SK-N-SH (cell line): Measurements from ENCODE around the gene INTS11. TPM values are rescaled to one million over a fixed set of nuclear protein-coding genes. Genes with fewer than 3 reads are reported as not detected.
"Not testable (repeated sequence)": the region's sequence is repeated elsewhere in the genome, so short reads cannot be mapped to it uniquely, and the experiment has no call there.

Source experiments
- CTCF ChIA-PET: fragments of 300-600, 350-600 bp; formaldehyde crosslinking; extraction: SDS; loops from one replicate; lab custom pipeline; 2021; lab: Yijun Ruan, JAX
- POLR2A ChIA-PET: fragments of 350-600 bp; sonication (Branson Sonifier 250); formaldehyde crosslinking; extraction: SDS; loops from one replicate; lab custom pipeline; 2020; ENCODE audit warnings: antibody characterized with exemption, inconsistent platforms; lab: Yijun Ruan, JAX
- DNase-seq: peaks from one replicate; pipeline ENCODE4 v3.0.0; 2012
- H2AFZ ChIP-seq: fragments of 200-600 bp; sonication (generic); 2 replicates; pipeline ENCODE4 v1.8.1; 2016; ENCODE audit warnings: antibody characterized with exemption, mild to moderate bottlenecking, low read depth
- H3F3A ChIP-seq: fragments of 200-600 bp; sonication (generic); replicated peaks from 2 replicates; pipeline ENCODE3; 2016; ENCODE audit warnings: antibody characterized with exemption, mild to moderate bottlenecking; ENCODE audit not compliant: insufficient read depth
- H3K27ac ChIP-seq, 2 experiments: fragments of 200-500 bp in 1 of 2; fragments of 200-600 bp in 1 of 2; sonication (Bioruptor generic) in 1 of 2; sonication (generic), shearing (Covaris generic) in 1 of 2; 2 replicates each; pipeline versions ENCODE4 v1.5.1 to v1.6.1; 2014 to 2016; ENCODE audit warnings: low read depth in 2 of 2, inconsistent platforms in 1 of 2, low read length in 1 of 2, mild to moderate bottlenecking in 1 of 2, mixed read lengths in 1 of 2
- H3K27me3 ChIP-seq: fragments of 200-600 bp; sonication (generic), shearing (Covaris generic); 2 replicates; pipeline ENCODE4 v1.6.1; 2016; ENCODE audit warnings: mixed run types; ENCODE audit not compliant: insufficient read depth
- H3K36me3 ChIP-seq, 2 experiments: fragments of 200-500 bp in 1 of 2; fragments of 200-600 bp in 1 of 2; sonication (Bioruptor generic) in 1 of 2; sonication (generic) in 1 of 2; replicated peaks in 1 of 2; 2 replicates each; pipeline versions ENCODE3 to v1.5.1; 2014 to 2016; ENCODE audit warnings: low read length in 1 of 2, mild to moderate bottlenecking in 1 of 2; ENCODE audit not compliant: insufficient read depth in 2 of 2, control insufficient read depth in 1 of 2
- H3K4me1 ChIP-seq, 2 experiments: fragments of 200-500 bp in 1 of 2; fragments of 200-600 bp in 1 of 2; sonication (Bioruptor generic) in 1 of 2; sonication (generic), shearing (Covaris generic) in 1 of 2; 2 replicates each; pipeline versions ENCODE4 v1.5.1 to v1.6.1; 2014 to 2016; ENCODE audit warnings: low read depth in 1 of 2, low read length in 1 of 2, mixed run types in 1 of 2; ENCODE audit not compliant: insufficient read depth in 2 of 2, control insufficient read depth in 1 of 2
- H3K4me2 ChIP-seq: fragments of 200-600 bp; sonication (generic), shearing (Covaris generic); 2 replicates; pipeline ENCODE4 v1.6.1; 2017; ENCODE audit warnings: mixed run types
- H3K4me3 ChIP-seq, 2 experiments: fragments of 200-500 bp in 1 of 2; fragments of 200-600 bp in 1 of 2; sonication (Bioruptor generic) in 1 of 2; sonication (generic), shearing (Covaris generic) in 1 of 2; 2 replicates each; pipeline versions ENCODE4 v1.5.1 to v1.8.1; 2014 to 2016; ENCODE audit warnings: low read depth in 2 of 2, inconsistent platforms in 1 of 2, low read length in 1 of 2, mild to moderate bottlenecking in 1 of 2, mixed read lengths in 1 of 2, moderate library complexity in 1 of 2
- H3K79me2 ChIP-seq: fragments of 200-600 bp; sonication (generic); 2 replicates; pipeline ENCODE4 v1.8.1; 2017; ENCODE audit warnings: mild to moderate bottlenecking; ENCODE audit not compliant: insufficient read depth
- H3K9ac ChIP-seq: fragments of 200-600 bp; sonication (generic); 2 replicates; pipeline ENCODE4 v1.6.1; 2017; ENCODE audit warnings: mixed run types
- H3K9me2 ChIP-seq: fragments of 200-600 bp; sonication (generic); 2 replicates; pipeline ENCODE4 v1.6.1; 2017; ENCODE audit warnings: mixed run types
- H3K9me3 ChIP-seq: fragments of 200-600 bp; sonication (generic); 2 replicates; pipeline ENCODE4 v1.6.1; 2017; ENCODE audit warnings: mixed run types, mild to moderate bottlenecking, moderate library complexity
- H4K20me1 ChIP-seq: fragments of 200-600 bp; sonication (generic); 2 replicates; pipeline ENCODE4 v1.6.1; 2017; ENCODE audit warnings: mild to moderate bottlenecking, mixed run types; ENCODE audit not compliant: insufficient read depth
- CHD2 ChIP-seq: fragments of 150-350 bp; IDR thresholded peaks from 2 replicates; pipeline ENCODE4 v1.6.1; 2018; ENCODE audit warnings: low read length; ENCODE audit not compliant: partially characterized antibody
- ELF1 ChIP-seq: IDR thresholded peaks from 2 replicates; pipeline ENCODE4 v1.4.0; 2012
- FOSL2 ChIP-seq: IDR thresholded peaks from 2 replicates; pipeline ENCODE4 v1.4.0; 2012; ENCODE audit warnings: low read depth, mild to moderate bottlenecking, moderate library complexity, borderline replicate concordance
- FOXJ3 ChIP-seq: sonication (generic); formaldehyde crosslinking; IDR thresholded peaks from 2 replicates; pipeline ENCODE4 v1.5.1; 2020; ENCODE audit warnings: mild to moderate bottlenecking, missing genetic modification reagents
- FOXM1 ChIP-seq: IDR thresholded peaks from 2 replicates; pipeline ENCODE4 v1.4.0; 2012; ENCODE audit warnings: low read depth, mild to moderate bottlenecking
- GABPA ChIP-seq: IDR thresholded peaks from 2 replicates; pipeline ENCODE4 v1.4.0; 2012; ENCODE audit warnings: low read depth, mild to moderate bottlenecking
- GATA2 ChIP-seq: sonication (generic); formaldehyde crosslinking; IDR thresholded peaks from 2 replicates; pipeline ENCODE4 v1.5.0; 2020; ENCODE audit warnings: mild to moderate bottlenecking, missing genetic modification reagents
- NFIC ChIP-seq: IDR thresholded peaks from 2 replicates; pipeline ENCODE4 v1.4.0; 2012; ENCODE audit warnings: borderline replicate concordance
- NRF1 ChIP-seq: IDR thresholded peaks from 2 replicates; pipeline ENCODE4 v1.6.1; 2012; ENCODE audit warnings: low read depth, mild to moderate bottlenecking, low read length
- POLR2AphosphoS5 ChIP-seq: IDR thresholded peaks from 2 replicates; pipeline ENCODE4 v1.6.1; 2012; ENCODE audit warnings: low read depth, low read length
- RCOR1 ChIP-seq: fragments of 150-350 bp; IDR thresholded peaks from 2 replicates; pipeline ENCODE4 v1.6.1; 2017; ENCODE audit warnings: antibody characterized with exemption, low read length
- RFX5 ChIP-seq: IDR thresholded peaks from 2 replicates; pipeline ENCODE4 v1.6.1; 2012; ENCODE audit warnings: mild to moderate bottlenecking, improper control_type of control experiment, low read length
- TAF1 ChIP-seq: IDR thresholded peaks from 2 replicates; pipeline ENCODE4 v1.6.1; 2012; ENCODE audit warnings: low read depth, mild to moderate bottlenecking, low read length, moderate library complexity, borderline replicate concordance
- TCF12 ChIP-seq: IDR thresholded peaks from 2 replicates; pipeline ENCODE4 v1.4.0; 2012
- TEAD4 ChIP-seq: IDR thresholded peaks from 2 replicates; pipeline ENCODE4 v1.4.0; 2012; ENCODE audit warnings: mild to moderate bottlenecking, borderline replicate concordance; ENCODE audit not compliant: insufficient read depth
- WGBS: methylation state at CpG from one replicate; pipeline ENCODE4 v1.1.6; 2017; ENCODE audit warnings: low lambda C conversion rate; 5-methylcytosine and 5-hydroxymethylcytosine counted together
- polyA plus RNA-seq, 3 experiments: library from polyadenylated mRNA; depleted of rRNA; stranded (reverse); fragments of >200 nt; gene quantifications; 2 replicates each; pipeline ENCODE4 v1.2.3, GENCODE V29; 2012
- TF ChIP-seq, protein P1 (sequence below): IDR thresholded peaks from 2 replicates; pipeline ENCODE4 v1.4.0; 2012; ENCODE audit warnings: low read depth, borderline replicate concordance
- TF ChIP-seq, protein P2 (sequence below): IDR thresholded peaks from 2 replicates; pipeline ENCODE4 v1.6.1; 2012; ENCODE audit warnings: mild to moderate bottlenecking, low read depth, low read length, moderate library complexity
- TF ChIP-seq, protein P3 (sequence below): IDR thresholded peaks from 2 replicates; pipeline ENCODE4 v1.4.0; 2012; ENCODE audit warnings: low read depth

The INTS11 gene
- polyA plus RNA-seq, 1 of the 3 experiments (the other 2 are of a cell fraction) = 137 TPM

DNA sequence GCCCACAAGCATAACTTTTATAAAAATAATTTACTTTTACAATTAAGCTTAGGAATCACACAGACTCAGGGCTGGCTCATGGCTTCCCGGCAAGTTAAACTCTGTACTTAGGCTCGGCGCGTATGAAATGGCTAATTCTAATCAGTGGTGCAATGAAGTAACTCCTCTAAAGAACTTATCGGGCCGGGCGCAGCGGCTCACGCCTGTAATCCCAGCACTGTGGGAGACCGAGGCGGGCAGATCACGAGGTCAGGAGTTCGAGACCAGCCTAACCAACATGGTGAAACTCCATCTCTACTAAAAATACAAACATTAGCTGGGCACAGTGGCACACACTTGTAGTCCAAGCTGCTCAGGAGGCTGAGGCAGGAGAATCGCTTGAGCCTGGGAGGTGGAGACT is 45.6 kb upstream of the INTS11 start:
- POLR2A ChIA-PET = interaction anchor here (1.3 to 1.6 kb wide), 2 partner anchors 11 to 18 kb away, joined by 3 read pairs; no protein-coding TSS in a partner anchor
- H3F3A ChIP-seq, DNase-seq, H4K20me1 ChIP-seq, H3K27ac ChIP-seq, H3K4me3 ChIP-seq, H3K36me3 ChIP-seq, H3K4me2 ChIP-seq, H2AFZ ChIP-seq, H3K9ac ChIP-seq, H3K9me3 ChIP-seq, H3K9me2 ChIP-seq, H3K27me3 ChIP-seq: not testable (repeated sequence)
- peaks cover 0 to 23% of the 10 kb centered on the region in 2 experiments; a peak in 1 of 4 replicates for H3K4me1 ChIP-seq
- H3K79me2 ChIP-seq = peaks cover 29% of the 10 kb centered on the region
- over 99% methylated on average over 14 of the region's 14 CpGs for WGBS
- CTCF ChIA-PET = interaction anchor here (1.3 to 5.9 kb wide), 4 partner anchors 11 to 79 kb away, joined by 3 to 37 read pairs (median 20); partner anchors contain the start of gene MXRA8

DNA sequence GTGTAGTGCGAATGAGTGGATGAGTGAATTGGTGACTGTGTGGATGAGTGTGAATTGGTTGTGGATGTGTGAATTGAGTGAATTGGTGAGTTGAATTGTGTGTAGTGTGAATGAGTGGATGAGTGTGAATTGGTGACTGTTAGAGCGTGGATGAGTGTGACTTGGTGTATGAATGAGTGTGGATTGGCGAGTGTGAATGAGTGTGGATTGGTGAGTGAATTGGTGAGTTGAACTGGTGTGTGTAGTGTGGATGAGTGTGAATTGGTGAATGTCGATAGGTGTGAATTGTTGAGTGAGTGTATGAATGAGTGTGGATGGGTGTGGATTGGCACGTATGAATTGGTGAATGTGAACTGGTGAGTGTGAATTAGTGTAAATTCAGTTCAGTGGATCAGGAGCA is 42.9 kb upstream of the INTS11 start:
- no peak overlapping the region for H3K4me3 ChIP-seq
- H2AFZ ChIP-seq = no peak overlapping the region
- H3K27ac ChIP-seq = no peak overlapping the region
- 74% methylated on average over 5 of the region's 5 CpGs for whole genome bisulfite sequencing
- no peaks in the 10 kb centered on the region for H3K36me3 ChIP-seq
- peaks cover 0 to 7% of the 10 kb centered on the region in 2 experiments; a peak in 1 of 4 replicates for H3K4me1 ChIP-seq
- H3K4me2 ChIP-seq = no peak overlapping the region
- ChIA-PET POLR2A (interaction anchor here (0.7 kb wide), 1 partner anchor 258 kb away, joined by 3 read pairs; no protein-coding TSS in a partner anchor), CTCF (no interaction called here)
- H3K27me3 ChIP-seq = no peaks in the 10 kb centered on the region
- H3K9ac ChIP-seq = no peak overlapping the region
- peaks cover 6% of the 10 kb centered on the region for H3F3A ChIP-seq
- TF ChIP-seq ELF1 (no peak), RFX5 (no peak), FOSL2 (no peak), CHD2 (no peak), NRF1 (no peak), GATA2 (CRISPR knock-in tag) (no peak), GABPA (no peak), TEAD4 (no peak), TAF1 (no peak), TCF12 (no peak), POLR2AphosphoS5 (no peak), FOXJ3 (CRISPR knock-in tag) (no peak), NFIC (no peak), FOXM1 (no peak), RCOR1 (no peak)
- TF ChIP-seq, protein P1, sequence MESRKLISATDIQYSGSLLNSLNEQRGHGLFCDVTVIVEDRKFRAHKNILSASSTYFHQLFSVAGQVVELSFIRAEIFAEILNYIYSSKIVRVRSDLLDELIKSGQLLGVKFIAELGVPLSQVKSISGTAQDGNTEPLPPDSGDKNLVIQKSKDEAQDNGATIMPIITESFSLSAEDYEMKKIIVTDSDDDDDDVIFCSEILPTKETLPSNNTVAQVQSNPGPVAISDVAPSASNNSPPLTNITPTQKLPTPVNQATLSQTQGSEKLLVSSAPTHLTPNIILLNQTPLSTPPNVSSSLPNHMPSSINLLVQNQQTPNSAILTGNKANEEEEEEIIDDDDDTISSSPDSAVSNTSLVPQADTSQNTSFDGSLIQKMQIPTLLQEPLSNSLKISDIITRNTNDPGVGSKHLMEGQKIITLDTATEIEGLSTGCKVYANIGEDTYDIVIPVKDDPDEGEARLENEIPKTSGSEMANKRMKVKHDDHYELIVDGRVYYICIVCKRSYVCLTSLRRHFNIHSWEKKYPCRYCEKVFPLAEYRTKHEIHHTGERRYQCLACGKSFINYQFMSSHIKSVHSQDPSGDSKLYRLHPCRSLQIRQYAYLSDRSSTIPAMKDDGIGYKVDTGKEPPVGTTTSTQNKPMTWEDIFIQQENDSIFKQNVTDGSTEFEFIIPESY = no peak
- TF ChIP-seq, protein P2, sequence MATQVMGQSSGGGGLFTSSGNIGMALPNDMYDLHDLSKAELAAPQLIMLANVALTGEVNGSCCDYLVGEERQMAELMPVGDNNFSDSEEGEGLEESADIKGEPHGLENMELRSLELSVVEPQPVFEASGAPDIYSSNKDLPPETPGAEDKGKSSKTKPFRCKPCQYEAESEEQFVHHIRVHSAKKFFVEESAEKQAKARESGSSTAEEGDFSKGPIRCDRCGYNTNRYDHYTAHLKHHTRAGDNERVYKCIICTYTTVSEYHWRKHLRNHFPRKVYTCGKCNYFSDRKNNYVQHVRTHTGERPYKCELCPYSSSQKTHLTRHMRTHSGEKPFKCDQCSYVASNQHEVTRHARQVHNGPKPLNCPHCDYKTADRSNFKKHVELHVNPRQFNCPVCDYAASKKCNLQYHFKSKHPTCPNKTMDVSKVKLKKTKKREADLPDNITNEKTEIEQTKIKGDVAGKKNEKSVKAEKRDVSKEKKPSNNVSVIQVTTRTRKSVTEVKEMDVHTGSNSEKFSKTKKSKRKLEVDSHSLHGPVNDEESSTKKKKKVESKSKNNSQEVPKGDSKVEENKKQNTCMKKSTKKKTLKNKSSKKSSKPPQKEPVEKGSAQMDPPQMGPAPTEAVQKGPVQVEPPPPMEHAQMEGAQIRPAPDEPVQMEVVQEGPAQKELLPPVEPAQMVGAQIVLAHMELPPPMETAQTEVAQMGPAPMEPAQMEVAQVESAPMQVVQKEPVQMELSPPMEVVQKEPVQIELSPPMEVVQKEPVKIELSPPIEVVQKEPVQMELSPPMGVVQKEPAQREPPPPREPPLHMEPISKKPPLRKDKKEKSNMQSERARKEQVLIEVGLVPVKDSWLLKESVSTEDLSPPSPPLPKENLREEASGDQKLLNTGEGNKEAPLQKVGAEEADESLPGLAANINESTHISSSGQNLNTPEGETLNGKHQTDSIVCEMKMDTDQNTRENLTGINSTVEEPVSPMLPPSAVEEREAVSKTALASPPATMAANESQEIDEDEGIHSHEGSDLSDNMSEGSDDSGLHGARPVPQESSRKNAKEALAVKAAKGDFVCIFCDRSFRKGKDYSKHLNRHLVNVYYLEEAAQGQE = no peak
- TF ChIP-seq, protein P3, sequence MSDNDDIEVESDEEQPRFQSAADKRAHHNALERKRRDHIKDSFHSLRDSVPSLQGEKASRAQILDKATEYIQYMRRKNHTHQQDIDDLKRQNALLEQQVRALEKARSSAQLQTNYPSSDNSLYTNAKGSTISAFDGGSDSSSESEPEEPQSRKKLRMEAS = no peak
- peaks cover 5% of the 10 kb centered on the region; the same call in 1 of the 2 replicates for H3K79me2 ChIP-seq
- H3K9me3 ChIP-seq = no peaks in the 10 kb centered on the region
- no peaks in the 10 kb centered on the region for H4K20me1 ChIP-seq
- no peaks in the 10 kb centered on the region for H3K9me2 ChIP-seq
- no peak for DNase-seq
